SK-MEL-5 (cell line): ENCODE data around the gene LRP5. TPM values are rescaled to one million over a fixed set of nuclear protein-coding genes. Genes with fewer than 3 reads are reported as not detected.
"Not testable (repeated sequence)": the region's sequence is repeated elsewhere in the genome, so short reads cannot be mapped to it uniquely, and the experiment has no call there.

ENCODE experiments used
- DNase-seq: peaks from one replicate; pipeline ENCODE4 v3.0.0-alpha.2; 2016; ENCODE audit warnings: low read depth, low spot score
- in situ Hi-C: cut with HindIII; loops from 2 replicates; pipeline ENCODE4 v1.10.0; 2016; ENCODE audit warnings: low sequenced_read_pairs, high pct_unique_total_duplicates, low pct_unique_long_range_greater_than_20kb
- total RNA-seq: library from RNA; depleted of rRNA; stranded (reverse); fragments of >200 nt; shearing (Covaris generic); gene quantifications from 2 replicates; pipeline ENCODE4 v1.2.3, GENCODE V29; 2014

LRP5 gene
- total RNA-seq, 1 experiment from 2014 or later: 8.8 TPM

DNA sequence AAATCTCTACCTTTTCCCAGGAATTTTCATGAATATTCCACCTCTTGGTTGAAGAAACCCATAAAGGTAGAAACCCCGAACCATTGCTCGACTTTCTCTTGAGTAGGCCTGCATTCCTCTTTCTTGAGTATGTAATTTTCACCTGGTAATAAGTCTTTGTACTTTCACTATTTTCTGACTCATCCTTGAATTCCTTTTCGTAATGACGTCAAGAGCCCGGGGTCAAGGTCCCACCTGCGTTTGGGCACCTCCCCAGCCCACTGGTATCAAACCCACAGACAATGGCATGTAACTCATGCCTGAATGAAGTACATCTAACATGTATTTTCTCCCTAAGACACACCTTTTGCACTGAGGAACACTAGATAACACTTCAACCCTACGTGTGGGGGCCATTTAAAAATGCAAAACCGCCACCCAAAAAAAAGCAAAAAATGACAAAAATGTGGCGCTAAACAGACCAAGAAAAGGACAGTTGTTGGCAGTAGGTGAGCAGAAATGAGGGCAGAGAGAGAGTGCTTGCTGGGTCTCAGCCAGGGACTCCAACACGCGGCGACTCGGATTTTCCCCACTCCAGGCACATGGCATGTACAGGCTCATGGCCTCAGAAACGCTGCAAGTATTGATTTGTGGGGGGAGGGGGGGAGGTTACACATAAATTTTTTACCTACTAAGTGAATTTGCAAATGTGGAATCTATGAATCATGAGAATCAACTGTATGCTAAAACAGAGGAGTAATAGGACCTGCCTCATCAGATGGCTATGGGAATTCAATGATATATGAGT lies 36.5 kb upstream of the LRP5 start:
- DNase-seq: no peak
- in situ Hi-C loops: no loop called here

DNA sequence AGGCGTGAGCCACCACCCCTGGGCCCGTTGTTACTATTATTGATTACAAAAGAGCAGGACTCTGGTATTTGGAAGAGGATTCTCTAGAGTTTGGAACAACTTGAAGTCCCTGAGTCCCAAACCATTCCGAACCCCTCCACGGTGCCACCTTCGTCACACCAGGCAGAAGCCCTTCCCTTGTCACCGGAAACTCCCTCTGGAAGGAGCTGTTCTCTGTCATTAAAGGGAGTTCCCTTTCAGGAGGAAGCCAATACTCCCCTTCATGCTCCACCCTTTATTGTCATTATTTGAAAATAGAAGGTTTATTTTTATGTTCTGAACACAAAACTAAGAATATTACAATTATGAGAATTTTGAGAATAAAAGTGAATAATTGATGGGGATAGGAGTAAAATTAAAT lies 35.5 kb upstream of the LRP5 start:
- in situ Hi-C loops: no loop called here

DNA sequence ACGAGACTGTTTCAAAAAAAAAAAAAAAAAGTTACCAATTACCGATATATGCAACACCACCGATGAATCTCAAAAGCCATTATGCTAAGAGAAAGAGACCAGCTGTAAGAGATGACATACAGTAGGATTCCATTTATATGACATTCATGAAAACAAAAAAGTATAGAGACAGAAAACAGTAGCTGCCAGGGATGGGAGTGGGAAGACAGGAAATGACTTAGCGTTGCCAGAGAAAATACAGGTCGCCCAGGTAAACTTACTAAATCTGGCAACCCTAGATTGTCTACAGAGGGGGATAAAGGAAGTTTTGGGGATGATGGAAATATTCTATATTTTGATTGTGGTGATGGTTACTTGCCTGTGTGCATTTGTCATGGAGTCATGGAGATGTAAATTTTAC lies 32.7 kb upstream of the LRP5 start:
- no peak for DNase-seq
- in situ Hi-C loops: no loop called here

More for the DNA sequence above, 35.5 kb upstream of the LRP5 start:
- no peak for DNase-seq

DNA sequence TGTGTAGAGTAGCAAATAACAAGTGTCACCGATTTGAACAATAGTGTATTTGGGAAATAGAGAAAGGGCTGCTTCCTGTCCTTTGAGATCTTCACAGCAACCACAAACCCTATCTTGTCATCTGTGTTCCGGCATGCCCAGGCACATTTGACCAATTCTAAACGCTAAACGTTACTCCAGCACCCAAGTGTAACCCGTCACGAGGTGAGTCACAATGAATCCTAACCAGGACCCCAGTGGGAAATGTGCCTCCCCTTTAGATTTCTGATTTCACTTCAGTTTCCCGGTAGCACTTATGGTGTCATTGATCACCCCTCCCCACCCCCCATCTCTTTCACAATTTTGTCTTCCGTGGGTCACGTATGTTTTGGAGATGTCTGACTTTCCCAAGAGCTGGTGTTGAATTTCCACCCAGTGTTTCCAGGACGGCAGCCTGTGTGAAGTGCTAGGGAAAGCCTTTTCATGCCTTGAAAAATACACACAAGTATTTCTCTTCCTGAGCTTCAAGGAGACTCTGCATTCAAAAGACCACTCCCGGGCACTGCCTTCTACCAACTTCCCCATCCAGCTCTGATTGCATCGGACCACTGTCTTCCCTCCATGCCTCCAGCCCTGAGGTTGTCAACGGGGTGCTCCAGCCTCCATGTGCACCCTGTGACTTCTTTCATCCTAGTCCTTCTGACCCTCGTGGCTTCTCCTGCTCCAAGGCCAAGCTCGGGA lies 30.1 kb upstream of the LRP5 start:
- no peak for DNase-seq
- in situ Hi-C loops: no loop called here

DNA sequence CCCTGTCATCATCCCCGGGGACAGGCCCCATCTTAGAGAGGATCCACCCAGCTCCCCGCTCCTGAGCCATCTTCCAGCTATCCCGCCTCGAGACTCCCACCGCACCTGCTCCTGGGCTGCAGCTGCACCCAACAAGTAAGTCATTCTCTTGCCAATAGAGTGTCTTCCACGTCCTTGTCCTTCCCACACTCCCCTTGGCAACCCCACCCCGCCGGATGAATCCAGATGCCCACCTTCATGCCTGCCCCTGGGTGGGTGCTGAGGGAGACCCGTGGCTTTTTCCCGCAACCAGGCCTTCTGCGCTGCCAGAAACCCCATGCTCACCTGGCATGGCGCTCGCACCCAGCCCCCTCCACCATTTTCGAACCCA lies 29.5 kb upstream of the LRP5 start:
- in situ Hi-C loops: no loop called here
- no peak for DNase-seq

DNA sequence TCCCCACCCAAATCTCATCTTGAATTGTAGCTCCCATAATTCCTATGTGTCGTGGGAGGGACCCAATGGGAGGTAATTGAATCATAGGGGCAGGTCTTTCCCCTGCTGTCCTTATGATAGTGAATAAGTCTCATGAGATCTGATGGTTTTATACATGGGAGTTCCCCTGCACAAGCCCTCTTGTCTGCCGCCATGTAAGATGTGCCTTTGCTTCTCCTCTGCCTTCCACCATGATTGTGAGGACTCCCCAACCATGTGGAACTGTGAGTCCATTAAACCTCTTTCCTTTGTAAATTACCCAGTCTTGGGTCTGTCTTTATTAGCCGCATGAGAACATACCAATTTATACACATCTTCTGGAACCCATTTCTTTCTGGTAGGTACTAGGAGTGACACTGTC lies 27.8 kb upstream of the LRP5 start:
- DNase-seq, in situ Hi-C loops: not testable (repeated sequence)

DNA sequence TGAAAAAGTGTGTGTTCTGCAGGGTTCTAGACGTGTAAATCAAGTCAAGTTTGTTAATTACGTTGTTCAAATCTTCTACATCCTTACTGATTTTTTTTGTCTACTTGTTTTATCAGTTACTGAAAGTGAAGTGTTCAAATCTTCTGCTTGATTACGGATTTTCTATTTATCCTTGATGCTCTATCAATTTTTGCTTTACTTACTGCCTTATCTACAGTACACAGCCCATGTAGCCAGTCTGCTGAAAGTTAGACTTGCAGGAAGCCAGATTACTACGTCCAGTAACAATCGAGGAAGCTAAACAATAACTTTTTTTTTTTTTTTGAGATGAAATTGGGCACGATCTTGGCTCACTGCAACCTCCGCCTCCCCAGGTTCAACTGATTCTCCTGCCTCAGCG lies 25.0 kb upstream of the LRP5 start:
- in situ Hi-C loops: no loop called here
- DNase-seq: no peak

DNA sequence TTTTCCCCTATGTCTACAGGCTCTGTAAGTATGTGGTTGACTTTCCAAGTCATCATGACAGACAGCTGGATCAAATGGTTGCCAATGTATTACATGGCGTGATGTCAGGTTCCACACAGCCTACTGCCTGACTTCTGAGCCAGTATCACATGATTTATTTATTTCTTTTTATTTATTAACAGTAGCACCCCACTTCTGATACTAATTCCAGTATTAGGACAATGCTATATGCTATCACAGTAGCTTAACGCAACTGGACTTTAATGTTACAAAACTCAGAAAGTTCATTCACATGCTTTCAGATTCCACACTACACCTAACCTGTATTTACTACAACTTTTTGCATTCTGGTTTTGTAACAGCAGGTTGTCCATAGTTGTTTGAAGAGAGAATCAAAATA lies 22.9 kb upstream of the LRP5 start:
- in situ Hi-C loops: no loop called here

DNA sequence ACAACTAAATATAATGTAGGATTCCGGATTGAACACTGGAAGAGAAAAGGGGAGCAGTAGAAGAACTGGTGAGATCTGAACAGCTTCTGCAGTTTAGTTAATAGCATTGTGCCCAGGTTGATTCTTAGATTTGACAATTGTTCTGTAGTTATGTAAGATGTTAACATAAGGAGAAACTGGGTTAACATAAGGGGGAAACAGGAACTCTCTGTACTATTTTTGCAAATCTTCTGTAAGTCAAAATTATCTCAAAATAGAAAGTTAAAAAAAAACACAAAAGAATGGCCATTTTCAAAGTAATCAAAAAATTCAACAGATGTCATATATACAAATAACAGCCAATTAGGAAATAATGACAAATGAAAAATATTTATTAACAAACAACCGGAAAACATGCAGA lies 18.7 kb upstream of the LRP5 start:
- in situ Hi-C loops: no loop called here

More for the DNA sequence above, 22.9 kb upstream of the LRP5 start:
- no peak for DNase-seq

DNA sequence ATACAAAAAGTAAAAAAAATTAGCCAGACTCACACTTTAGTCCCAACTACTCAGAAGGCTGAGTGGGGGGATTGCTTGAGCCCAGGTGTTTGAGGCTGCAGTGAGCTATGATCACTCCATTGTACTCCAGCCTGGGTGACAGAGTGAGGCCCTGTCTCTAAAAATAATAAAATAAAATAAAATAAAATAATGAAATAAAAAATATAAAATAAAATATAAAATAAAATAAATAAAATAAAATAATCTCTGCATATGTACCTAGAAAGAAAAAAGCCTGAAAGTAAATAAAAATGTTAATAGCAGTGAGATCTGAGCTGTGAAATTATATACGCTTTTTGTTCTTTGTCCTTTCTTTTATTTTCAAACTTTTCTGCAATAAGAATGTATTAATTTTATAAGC lies 17.1 kb upstream of the LRP5 start:
- in situ Hi-C loops: no loop called here

More for the DNA sequence above, 18.7 kb upstream of the LRP5 start:
- DNase-seq: no peak

DNA sequence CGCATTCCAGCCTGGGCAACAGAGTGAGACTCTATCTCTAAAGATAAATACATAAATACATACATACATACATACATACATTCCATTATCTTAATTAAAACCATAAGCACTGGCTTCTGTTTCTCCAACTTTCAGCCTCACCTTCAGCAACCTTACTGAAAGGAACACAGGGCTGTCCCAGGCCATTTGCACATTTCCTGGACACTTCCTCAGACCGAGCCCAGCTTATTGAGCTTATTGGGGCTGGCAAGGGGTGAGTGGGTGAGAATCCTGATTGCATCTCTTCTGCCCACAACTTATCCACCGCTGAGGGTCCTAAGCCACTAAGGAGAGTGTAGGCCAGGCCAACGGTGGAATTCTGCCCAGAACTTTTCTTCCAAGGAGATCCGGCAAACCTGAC lies 16.5 kb upstream of the LRP5 start:
- in situ Hi-C loops: no loop called here
- DNase-seq: no peak

More for the DNA sequence above, 17.1 kb upstream of the LRP5 start:
- no peak for DNase-seq

DNA sequence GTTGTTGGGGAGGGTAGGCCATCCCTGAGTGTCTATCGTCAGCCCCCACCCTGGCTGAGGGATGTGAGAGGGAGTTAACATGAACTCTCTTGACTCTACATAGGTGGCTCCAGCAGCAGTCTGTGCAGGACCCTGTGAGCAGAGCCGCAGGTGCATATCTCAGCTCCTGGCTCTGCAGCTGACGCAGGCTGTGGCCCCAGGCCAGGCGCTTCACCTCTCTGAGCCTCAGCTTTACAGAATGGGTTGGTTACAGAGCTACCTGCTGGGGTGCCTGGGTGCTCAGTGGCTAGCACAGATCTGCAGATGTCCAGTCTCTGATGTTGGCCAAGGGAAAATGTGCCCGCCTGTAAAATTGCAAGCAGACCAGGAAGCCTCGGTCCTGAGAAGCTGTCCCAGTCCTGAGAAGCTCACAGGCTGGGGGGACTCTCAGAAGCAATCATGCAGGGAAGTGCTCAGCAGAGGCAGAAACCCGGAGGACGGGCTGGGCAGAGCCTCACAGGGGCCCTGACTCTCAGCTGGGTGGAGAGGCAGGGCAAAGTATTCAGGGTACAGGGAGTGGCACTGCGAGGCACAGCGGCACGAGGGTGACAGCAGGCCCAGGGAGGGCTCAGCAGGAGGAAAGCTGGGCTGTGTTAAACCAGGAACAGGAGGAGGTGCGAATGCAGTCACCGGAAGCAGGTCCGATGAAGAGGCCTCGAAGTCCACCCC lies 15.9 kb upstream of the LRP5 start:
- in situ Hi-C loops: no loop called here
- DNase-seq: no peak

DNA sequence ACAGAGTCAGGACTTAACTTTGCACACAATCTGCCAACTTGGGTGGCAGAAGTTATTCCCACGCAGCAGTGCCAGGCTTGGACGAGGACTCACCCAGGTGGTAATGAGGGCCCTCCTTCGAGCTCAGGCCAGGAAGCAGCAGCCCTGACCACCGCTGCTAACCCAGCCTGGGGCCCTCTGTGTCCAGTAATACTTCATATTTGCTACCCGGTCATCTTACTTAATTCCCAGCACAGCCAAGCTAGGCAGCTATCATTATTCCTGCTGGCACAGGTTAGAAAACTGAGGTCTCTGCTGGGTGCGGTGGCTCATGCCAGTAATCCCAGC lies 15.4 kb upstream of the LRP5 start:
- in situ Hi-C loops: no loop called here
- DNase-seq: no peak

DNA sequence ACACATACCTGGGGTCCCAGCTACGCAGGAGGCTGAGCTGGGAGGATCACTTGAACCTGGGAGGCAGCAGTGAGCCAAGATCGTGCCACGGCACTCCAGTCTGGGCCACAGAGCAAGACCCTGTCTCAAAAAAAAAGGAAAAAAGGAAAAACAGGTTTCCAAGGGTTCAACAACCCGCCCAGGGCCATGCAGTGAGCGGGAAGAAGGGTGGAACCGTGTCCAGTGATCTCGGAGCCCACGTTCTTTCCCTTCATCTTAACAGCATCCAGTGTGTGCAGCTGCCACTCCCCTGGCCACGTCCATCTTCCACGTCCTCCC lies 14.9 kb upstream of the LRP5 start:
- in situ Hi-C loops: no loop called here
- DNase-seq: no peak

DNA sequence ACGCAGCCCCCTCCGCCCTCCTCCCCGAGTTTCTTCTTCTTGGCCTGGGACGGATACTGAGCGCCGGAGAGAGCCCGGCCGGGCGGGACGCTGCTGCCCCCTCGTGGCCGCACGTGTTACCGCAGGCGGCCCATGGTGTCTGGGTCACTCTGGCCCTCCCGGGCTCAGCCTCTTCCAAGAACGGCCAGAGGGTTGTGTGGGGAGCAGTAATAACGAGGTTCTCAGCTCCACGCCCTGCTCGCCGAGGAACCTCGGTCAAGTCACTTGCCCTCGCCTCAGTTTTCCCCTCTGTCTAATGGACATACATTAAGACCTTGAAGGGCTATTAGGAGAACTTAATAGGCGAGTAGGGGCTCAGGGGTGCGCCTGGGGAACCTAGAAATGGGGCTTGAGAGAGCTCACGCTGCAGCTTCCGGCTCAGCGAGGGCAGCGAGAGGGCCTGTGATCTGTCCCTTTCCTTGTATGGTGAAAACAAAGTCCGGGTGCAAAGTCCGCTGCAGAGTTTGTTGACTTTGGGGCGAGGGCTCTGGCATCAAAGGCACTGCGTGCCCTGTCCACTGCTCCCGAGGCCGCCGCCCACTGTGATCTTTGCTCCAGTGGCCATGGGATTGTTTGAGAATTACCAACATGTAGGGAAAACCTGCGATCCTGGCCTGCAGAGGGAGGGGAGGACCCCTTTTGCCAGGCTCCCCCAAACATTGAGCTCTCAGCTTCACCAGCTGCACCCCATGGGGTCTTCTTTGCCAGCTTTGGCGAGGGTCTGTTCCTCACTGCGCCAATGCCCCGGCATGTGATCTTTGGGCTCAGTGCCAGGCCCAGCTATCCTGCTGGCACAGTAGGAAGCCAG lies 14.4 kb upstream of the LRP5 start:
- in situ Hi-C loops: no loop called here
- peak; percentile 68 for DNase-seq

DNA sequence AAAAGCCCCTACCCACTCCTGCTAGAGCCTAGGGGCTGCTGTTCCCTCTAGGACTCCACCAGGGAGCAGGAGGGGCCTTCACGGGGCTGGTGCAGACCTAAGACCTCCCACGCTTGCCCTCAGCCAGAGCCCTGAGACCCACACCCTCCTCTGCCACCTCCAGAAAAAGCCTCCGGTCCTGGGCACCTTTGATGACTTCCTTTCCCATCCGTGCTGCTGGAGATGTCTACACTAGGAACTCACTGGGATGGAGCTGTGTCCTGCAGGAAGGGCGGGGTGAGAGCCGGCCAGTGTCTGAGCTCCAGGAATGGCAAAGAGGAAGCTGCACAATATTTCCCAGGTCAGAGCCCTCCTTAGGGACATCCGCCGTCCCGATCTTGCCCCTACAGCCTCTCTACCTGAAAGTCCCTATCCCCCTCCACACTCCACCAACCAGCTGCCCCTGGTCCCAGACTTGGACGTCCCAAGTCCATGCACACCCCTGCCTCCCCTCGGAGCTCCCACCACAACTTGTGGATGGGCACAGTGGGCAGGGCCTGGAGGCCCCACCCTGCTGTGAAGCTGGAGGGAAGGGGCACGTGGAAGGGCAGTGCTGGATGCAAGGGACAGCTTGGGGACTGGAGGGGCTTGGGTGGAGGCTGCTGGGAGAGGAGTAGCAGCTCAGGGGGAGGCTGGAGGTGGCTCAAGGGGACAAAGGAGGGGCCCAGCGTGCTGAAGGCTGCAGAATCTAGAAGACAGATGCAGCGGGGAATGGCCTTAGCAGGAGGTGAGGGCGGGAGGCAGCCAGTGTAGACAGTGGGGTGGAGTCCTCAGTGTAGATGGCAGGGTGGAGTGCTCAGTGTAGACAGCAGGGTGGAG lies 13.5 kb upstream of the LRP5 start:
- DNase-seq: no peak
- in situ Hi-C loops: no loop called here

DNA sequence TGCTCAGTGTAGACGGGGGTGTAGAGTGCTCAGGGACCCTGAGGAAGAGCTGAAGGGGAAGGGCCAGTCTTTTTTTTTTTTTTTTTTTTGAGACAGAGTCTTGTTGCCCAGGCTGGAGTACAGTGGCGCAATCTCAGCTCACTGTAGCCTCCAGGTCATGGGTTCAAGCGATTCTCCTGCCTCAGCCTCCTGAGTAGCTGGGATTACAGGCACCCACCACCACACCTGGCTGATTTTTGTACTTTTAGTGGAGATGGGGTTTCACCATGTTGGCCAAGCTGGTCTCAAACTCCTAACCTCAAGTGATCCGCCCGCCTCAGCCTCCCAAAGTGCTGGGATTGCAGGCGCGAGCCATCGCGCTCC lies 12.9 kb upstream of the LRP5 start:
- DNase-seq, in situ Hi-C loops: not testable (repeated sequence)
